HFF-Myc (cell line): ENCODE data around the gene PHYKPL.
"Not testable (repeated sequence)": the region's sequence is repeated elsewhere in the genome, so short reads cannot be mapped to it uniquely, and the experiment has no call there.

Source experiments
- DNase-seq: peaks from one replicate; pipeline ENCODE4 v3.0.0-alpha.2; 2011; ENCODE audit warnings: low read depth; ENCODE audit errors: extremely low read depth
- H3K4me3 ChIP-seq: replicated peaks from 2 replicates; pipeline ENCODE4 v1.5.1; 2011; ENCODE audit warnings: low read depth, mild to moderate bottlenecking, control low read depth, low read length
- CTCF ChIP-seq: IDR thresholded peaks from 2 replicates; pipeline ENCODE4 v1.5.1; 2012; ENCODE audit warnings: mild to moderate bottlenecking, low read depth, low read length, control low read depth; ENCODE audit errors: missing control alignments

The PHYKPL gene

GRCh38 chr5:178245389-178245788 lies 12.8 kb upstream of the PHYKPL start:
- no peak for TF ChIP-seq CTCF
- H3K4me3 ChIP-seq, result no peak overlapping the region
- DNase-seq, result no peak

GRCh38 chr5:178244576-178244975 lies 12.0 kb upstream of the PHYKPL start:
- no peak for TF ChIP-seq CTCF
- DNase-seq, result no peak
- H3K4me3 ChIP-seq, result no peak overlapping the region

- no peak for DNase-seq
- TF ChIP-seq CTCF, result no peak
- no peak overlapping the region for H3K4me3 ChIP-seq
Observed at GRCh38 chr5:178242416-178242815, 9.8 kb upstream of the PHYKPL start.

GRCh38 chr5:178241688-178242231 lies 9.2 kb upstream of the PHYKPL start:
- no peak overlapping the region for H3K4me3 ChIP-seq
- DNase-seq, result no peak
- TF ChIP-seq CTCF, result no peak

GRCh38 chr5:178241231-178241663 lies 8.6 kb upstream of the PHYKPL start:
- no peak for TF ChIP-seq CTCF
- DNase-seq, result no peak
- no peak overlapping the region for H3K4me3 ChIP-seq

- TF ChIP-seq CTCF, result no peak
- DNase-seq, result no peak
- no peak overlapping the region for H3K4me3 ChIP-seq
Observed at GRCh38 chr5:178240766-178241165, 8.2 kb upstream of the PHYKPL start.

GRCh38 chr5:178240341-178240741 lies 7.7 kb upstream of the PHYKPL start:
- TF ChIP-seq CTCF, result no peak
- no peak overlapping the region for H3K4me3 ChIP-seq
- no peak for DNase-seq

- not testable (repeated sequence) for DNase-seq, H3K4me3 ChIP-seq
Observed at GRCh38 chr5:178239626-178240301, 7.2 kb upstream of the PHYKPL start.
